Measurements from ENCODE around the gene RUNX3.

- no peak for TF ChIP-seq CTCF (conservative IDR thresholded peaks at IDR 0.05 in 1 of 2, IDR thresholded peaks at IDR 0.05 in 1 of 2; ENCODE audit: low read depth in 1 of 2, low read length in 2 of 2)
- no peak for TF ChIP-seq EZH2 (IDR thresholded peaks at IDR 0.05; ENCODE audit: low read length, missing control alignments)
These were observed 58.7 kb downstream of the RUNX3 start for GRCh38 chr1:24871306-24871901.

All from fibroblast of lung (primary cell).